ENCODE results near the gene ZDHHC9. TPM values are rescaled to one million over a fixed set of nuclear protein-coding genes. Genes with fewer than 3 reads are reported as not detected.

The ZDHHC9 gene
- total and polyA plus RNA-seq, 12 donors = 4.3 to 75.7 (median 24.6) TPM

- no peaks in the 10 kb centered on the region for H3K9me3 ChIP-seq (replicated peaks in 1 of 3)
- intact Hi-C loops (cut with DNase I) = no loop called here
- no peaks in the 10 kb centered on the region for H3K4me1 ChIP-seq (replicated peaks in 1 of 2)
- peak overlapping the region in 2 of 5 donors; percentile 34 to 78 for H3K27ac ChIP-seq
- 70 to 81% (median 74%) methylated on average over 7 to 14 of the region's 14 CpGs for WGBS, 4 donors
- peak in 6 of 7 donors; percentile 37 to 72 (median 58) for DNase-seq
- H3K27me3 ChIP-seq = no peaks in the 10 kb centered on the region
- no peaks in the 10 kb centered on the region for H3K36me3 ChIP-seq (replicated peaks in 1 of 2)
- TF ChIP-seq POLR2A (IDR thresholded peaks at IDR 0.05) (no peak), CTCF (IDR thresholded peaks at IDR 0.05) (no peak)
- no peak overlapping the region for H3K4me3 ChIP-seq
These were observed 70.8 kb downstream of the ZDHHC9 start for GRCh38 chrX:129772796-129773431.

DNA sequence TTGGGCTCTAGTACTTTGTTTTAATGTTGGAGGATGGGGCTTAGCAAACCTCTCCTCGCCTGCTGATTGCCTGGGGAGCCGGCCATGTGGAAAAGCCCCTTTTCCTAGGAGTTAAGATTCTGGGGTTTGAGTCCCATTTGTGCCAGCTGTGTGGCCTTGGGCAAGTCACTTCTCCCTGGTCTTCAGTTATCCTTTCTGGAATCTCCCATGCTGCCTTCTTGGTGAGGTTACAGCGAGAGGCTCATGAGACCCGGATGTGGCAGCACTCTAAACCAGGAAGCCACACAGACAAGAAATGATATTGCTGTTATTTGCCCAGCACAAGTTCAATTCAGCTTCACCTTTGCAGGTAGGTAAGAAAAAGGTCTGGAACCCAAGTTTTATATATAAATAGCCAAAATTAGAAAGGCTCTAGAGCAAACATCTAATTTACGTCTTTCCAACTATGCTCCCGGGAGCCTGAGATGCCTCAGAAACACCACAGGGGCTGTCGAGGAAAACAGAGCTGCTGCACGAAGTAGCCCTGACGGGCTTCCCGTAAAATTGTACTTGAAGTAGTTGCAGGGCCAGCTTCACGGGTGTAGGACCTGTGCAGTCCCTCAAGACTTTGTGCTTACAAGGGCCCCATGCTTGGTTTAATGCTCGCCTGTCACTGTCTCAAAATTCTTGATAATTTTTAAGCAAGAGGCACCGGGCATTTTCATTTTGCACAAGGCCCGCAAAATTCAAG is 72.3 kb downstream of the ZDHHC9 start:
- no peaks in the 10 kb centered on the region for H3K27me3 ChIP-seq
- no peak overlapping the region for H3K4me3 ChIP-seq
- H3K4me1 ChIP-seq (replicated peaks in 1 of 2) = no peaks in the 10 kb centered on the region
- H3K36me3 ChIP-seq (replicated peaks in 1 of 2) = no peaks in the 10 kb centered on the region
- no peaks in the 10 kb centered on the region for H3K9me3 ChIP-seq (replicated peaks in 1 of 3)
- no peak for DNase-seq
- intact Hi-C loops (cut with DNase I) = no loop called here
- no peak overlapping the region for H3K27ac ChIP-seq
- 73 to 82% (median 78%) methylated on average over 7 to 14 of the region's 14 CpGs for WGBS, 4 donors
- TF ChIP-seq CTCF (IDR thresholded peaks at IDR 0.05) = no peak
- no peak for TF ChIP-seq POLR2A (IDR thresholded peaks at IDR 0.05)

DNA sequence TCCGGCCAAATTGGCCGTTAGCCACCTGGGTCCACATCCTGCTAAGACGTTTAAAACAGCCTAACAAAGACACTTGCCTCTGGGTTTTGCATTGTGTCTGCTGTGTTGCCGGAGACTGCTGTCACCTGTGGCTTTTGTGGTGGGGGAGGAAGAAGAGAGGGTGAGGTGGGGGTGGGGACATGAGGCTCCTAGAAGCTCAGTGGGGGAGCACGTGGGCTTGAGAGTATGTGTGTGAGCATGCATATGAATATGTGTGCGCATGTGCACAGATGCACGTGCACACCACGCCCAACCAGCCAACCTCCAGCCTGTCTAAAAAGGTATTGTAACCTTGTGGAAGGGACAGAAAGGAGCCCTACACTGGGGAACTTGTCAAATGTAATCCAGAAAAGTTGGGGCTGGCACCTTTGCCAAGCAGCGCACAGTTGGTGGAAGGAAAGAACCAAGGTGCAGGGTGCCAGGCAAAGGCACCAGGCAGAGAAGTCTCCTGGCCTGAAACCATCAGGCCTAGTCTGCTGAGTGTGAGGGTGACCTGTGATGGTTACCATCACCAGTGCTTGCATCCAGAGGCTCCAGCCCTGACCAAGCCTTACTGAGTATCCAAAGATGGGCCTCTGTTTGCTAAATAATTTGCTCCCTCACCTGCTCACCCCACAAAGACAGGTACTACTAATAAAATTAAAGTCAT is 74.1 kb downstream of the ZDHHC9 start:
- Histone ChIP-seq H3K4me3 (no peak overlapping the region), H3K36me3 (replicated peaks in 1 of 2) (no peaks in the 10 kb centered on the region), H3K9me3 (replicated peaks in 1 of 3) (no peaks in the 10 kb centered on the region), H3K27me3 (no peaks in the 10 kb centered on the region), H3K4me1 (replicated peaks in 1 of 2) (no peaks in the 10 kb centered on the region), H3K27ac (no peak overlapping the region)
- no peak for TF ChIP-seq CTCF (IDR thresholded peaks at IDR 0.05)
- no peak for TF ChIP-seq POLR2A (IDR thresholded peaks at IDR 0.05)
- no peak for DNase-seq
- 67 to 77% (median 70%) methylated on average over 5 to 9 of the region's 9 CpGs for WGBS, 4 donors
- intact Hi-C loops (cut with DNase I) = no loop called here
